NK-92 treated with Interleukin-12 subunit alpha and Interleukin-12 subunit beta, amount 100 ng/mL, for 24 hours (cell line): ENCODE data around the gene LAMB3.

Source experiments
- DNase-seq: peaks from one replicate; lab custom pipeline; 2025; lab: John Stamatoyannopoulos, UW

The LAMB3 gene

DNA sequence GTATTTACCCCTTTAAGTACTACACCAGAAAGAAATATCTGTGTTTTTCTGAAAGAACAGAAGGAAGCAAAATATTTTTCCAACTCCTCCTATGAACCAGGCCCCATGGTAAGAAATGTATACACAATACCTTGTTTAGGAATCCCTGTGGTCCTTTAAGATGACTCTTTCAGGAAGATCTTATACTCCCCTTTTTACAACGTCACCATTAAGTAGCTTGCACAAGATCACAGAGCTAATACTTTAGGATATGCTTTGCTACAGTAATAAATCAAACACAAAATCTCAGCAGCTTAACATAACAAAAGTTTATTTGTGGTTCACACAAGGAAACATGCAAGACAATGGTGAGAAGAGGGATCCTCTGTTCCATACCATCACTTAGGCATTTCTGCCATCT is 8.8 kb upstream of the LAMB3 start:
- no peak for DNase-seq

DNA sequence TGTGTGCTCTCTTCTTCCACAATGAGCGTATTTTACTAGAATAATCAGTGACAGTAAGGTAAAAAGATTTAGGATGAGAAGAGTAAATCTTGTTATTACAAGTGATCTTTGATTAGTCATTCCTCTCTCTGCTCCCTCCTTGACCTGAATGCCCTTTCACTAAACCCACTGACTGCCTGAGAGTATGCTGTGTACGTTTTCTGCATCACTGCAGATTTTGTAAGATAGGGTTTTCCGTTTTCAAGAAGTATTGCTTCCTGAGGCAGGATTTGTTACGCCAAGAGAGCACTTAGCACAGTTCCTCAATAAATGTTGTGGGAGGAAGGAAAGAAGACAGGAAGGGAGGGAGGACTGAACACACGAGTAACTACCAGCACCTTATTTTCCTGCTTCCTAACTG is 7.7 kb upstream of the LAMB3 start:
- DNase-seq: no peak

DNA sequence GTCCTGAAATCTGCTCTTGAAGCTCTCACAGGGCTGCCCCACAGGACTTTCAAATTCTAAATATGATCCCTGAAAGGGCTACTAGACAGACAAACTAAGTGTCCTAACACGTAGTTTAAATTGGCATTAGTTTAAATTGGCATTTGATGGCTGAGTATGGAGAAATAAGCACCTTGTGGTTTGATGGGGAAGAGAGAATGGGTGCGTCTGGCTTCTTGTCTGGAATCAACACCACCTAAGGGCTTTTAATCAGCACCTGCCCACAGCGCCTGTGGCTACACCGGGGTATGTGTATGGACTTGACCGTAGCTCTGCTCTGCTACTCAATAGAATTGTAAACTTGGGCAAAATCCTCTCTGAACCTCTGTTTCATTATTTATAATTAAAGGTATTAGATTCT is 5.7 kb upstream of the LAMB3 start:
- no peak for DNase-seq

- DNase-seq: no peak
These were observed 5.1 kb upstream of the LAMB3 start for GRCh38 chr1:209657140-209657879.

DNA sequence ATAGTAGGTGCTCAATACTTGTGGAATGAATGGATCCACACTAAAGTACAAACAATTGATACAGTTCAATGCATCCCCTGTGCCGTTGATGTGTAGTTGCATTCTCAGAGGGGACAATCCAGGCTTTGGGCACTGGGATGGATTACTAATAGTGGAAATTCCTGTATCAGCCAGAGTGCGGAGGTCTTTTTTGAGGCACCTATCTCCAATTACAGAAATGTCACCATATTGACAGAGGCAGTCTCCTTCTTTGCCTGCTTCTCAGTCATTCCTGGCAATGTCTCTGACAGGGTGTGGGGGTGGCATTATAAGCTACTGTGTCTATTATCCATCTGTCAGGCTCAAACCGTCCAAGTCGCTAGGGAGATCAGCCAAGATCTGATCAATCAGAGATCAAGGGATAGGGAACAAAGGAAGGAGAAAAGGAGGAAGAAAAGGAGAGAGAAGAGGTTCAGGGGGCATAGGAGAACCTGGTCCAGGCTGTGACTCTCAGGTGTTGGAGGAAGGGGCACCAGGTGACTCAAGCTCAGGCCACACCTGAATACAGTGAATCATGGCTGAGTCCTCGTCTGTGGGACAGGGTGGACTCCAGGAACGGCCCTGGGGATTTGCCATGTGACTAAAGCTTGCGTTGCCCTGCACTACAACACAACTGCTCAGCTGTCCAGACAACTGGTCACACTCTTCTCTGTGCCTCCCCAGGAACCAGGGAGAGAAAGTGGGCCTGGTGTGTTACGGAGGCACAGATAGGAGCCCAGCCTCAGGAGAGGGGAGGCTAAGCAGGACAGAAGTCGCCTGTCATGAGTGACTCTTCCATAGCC is 3.4 kb upstream of the LAMB3 start:
- no peak for DNase-seq

- no peak for DNase-seq
These were observed 1.7 kb upstream of the LAMB3 start for GRCh38 chr1:209653915-209654351.

- peak; percentile 18 for DNase-seq
These were observed 712 bp upstream of the LAMB3 start for GRCh38 chr1:209652873-209653401.

DNA sequence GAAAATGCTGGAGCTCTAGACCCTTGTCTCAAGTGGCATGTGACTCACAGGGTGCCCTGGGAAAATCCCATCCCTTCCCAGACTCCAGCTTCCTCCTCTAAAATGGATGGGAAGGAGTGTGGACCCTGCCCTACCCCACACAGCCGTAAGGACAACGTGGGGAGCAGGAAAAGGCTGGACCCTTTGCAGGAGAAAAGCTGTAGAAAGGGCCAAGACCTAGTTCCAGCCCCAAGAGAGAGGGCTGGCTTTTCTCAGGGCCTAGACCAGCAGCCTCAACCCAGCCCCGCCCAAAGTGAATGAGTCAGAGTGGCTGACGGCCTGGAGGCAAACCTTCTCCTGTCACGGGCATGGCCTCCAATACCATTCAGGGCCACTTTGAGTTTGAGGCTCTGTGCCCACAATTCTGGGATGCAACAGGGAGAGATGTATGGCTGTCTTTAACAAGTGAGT is 1.1 kb downstream of the LAMB3 start:
- peak; percentile 61 for DNase-seq

- no peak for DNase-seq
These were observed 1.8 kb downstream of the LAMB3 start for GRCh38 chr1:209650454-209650853.

GRCh38 chr1:209648931-209649776 is 3.1 kb downstream of the LAMB3 start:
- no peak for DNase-seq

DNA sequence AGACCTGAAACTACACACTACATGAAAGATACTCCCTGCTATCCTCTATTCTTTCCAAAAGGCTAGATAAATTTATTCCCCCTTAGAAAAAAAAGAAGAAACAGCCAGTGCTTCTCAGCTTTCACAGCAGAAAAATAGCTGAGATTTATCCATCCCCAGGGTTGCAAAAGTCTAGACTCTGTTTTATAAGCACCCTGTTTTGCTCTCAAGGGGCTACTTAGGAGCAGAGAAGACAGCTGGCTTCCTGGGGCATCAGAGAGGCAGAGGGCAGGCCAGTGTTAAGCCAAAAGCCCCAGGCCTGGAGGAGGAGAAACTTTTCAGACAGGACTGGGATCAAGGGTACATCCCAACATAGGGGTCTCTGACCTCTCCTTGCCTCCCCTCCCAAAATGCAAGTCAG is 3.9 kb downstream of the LAMB3 start:
- DNase-seq: no peak

DNA sequence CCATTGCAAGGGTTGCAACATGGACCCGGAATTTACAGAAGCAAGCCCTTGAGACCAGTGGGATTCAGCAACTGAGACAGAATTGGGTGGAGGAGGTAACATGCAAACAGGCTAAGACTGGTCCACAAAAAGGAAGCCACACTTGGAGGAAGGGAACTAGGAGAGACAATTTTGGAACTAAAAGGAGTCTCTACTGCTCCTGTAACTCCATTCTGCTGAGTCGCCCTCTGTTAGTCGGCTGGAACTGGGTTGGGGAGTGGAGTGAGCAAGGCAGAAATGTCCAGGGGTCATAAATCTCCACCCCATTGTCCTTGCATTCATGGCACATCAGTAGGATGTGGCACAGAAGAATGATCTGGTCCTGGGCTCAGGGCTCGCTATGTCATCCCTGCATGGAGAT is 5.1 kb downstream of the LAMB3 start:
- DNase-seq: no peak

GRCh38 chr1:209646558-209646957 is 5.7 kb downstream of the LAMB3 start:
- DNase-seq: no peak

DNA sequence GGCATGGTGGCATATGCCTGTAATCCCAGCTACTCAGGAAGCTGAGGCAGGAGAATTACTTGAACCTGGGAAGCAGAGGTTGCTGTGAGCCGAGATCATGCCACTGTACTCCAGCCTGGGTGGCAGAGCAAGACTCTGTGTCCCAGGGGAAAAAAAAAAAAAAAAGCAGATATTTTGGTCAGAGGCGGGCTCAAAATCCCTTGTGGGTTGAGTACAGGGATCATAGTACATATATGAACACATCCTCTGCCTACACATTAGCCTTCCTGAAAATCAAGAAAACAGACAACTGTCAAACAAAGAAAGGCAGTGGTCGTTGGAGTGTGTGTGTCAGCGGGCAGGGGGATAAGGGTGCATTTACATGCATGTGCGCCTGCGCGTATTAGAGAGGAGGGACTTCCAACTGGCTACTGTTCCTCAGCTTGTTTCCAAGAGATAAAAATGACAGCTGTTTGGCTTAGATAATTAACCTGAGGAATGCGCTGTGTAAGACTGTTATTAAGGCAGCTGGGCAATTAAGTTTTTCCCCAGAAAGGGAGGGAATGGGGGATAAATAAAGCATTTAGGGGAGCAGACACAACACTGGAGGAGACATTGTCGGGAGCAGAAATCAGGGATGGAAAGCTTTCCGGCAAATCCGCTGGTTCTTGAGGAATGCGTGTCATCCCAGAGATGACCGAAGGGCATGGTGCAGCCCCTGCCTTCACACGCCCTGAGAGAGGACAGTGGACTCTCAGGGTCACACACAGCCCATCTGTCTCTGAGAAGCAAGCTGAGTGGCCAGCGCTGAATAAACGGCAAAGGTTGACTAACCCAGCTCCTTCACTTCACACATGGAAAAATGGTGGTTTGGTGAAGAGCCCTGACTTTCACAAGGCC is 6.4 kb downstream of the LAMB3 start:
- no peak for DNase-seq

DNA sequence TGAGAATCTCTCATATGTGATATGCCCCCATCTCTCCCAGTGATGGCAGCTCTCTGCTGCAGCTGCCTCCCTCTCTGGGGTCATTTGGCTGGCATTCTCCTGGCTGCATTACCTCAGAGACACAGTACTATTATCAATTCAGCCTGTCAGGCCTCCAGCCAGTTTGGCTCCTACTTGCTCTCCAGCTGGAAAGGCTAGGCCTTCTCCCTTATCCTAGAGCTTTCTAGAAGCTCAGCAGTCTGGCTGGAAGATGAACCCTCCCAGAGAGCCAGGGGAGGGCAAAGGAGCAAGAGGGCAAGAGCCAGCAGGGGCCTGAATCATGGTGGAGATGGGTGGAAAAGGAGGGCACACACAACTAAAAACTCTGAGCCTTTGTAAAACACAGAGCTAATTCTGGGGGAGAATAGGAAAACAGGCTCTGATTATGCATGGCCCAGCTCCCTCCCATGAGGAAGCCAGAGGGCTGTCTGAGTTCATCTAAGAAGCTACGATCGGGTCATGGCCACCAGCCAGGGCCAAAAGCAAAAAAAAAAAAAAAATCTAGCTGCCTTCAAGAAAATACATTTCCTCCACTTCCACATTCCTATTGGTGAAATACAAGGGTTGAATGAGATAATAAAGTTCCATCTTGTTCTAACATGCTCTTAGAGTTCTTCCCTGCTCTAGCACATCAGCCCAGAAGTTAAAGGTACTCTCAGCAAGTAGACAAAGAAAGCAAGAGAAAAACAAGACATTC is 8.8 kb downstream of the LAMB3 start:
- DNase-seq: no peak

DNA sequence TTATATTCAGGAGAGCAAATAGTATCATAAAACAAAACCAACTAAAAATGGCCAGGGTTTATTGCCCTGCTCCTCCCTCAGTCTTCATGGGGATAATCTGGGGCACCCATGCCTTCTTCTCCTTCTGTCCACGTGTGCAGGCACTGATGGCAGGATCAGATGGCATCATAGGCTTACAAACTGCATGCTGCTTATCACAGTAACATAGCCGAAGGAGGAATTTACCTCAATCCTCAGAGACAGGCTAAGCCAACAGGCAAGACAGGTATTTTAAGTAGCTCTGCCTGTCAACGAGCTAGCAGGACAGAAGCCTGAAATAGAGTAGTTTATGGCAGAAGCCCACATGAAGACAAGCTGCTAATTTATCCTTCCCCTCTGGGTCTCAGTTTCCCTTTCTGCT is 9.4 kb downstream of the LAMB3 start:
- no peak for DNase-seq

GRCh38 chr1:209641832-209642172 is 10.4 kb downstream of the LAMB3 start:
- no peak for DNase-seq

DNA sequence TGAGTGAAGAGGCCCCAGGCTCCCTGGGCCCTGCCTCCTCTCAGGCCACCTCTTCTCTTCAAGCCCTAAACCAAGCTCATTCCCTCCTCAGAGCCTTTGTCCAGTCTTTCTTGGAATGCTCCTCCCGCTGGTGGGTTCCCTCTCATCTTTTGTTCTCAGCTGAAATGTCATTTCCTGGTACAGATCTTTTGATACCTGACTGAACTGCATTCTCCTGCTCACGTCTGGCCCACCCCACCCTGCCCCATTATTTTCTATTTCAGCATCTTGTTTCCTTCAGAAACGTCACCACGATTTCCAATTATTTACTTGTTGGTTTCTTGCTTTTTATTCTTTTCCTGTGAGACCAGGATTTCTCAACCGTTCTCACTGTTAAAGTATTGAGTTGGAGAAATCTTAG is 16.4 kb downstream of the LAMB3 start:
- no peak for DNase-seq

DNA sequence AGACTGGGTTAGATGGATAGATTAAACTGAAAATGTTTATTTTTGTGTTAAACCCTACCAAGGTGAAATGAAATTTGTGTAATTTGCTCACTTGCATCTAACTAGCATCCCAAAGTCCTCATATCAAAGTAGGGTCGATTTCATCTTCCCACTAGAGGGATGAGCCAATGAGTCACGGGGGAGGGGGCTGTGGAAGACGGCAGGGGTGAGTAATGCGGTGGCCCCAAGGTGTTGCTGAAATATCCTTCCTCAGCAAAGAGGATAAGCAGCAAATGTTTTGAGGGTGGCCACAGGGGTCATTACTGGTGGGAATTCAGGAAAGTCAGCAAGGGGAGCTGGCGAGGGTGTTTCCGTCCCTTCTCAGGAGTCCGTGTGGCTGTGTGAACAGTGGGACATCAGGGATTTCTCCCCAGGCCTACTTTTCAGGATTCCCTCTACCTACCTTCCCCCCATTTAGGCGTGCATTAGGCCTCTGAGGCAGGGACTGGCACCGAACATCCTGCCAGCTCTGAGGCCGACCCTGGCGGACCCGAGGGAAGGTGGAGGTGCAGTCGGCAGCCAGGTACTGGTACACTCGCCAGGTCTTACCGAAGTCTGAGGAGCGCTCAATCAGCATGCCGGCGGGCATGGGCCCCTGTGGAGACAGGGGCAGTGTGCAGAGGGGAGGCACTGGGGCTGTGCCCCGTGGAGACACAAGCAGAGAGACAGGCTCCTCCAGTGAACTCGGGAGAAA is 18.1 kb downstream of the LAMB3 start:
- DNase-seq: no peak
